Fibroblast of skin of left quadriceps (primary cell): Measurements from ENCODE around the gene ARFGEF2.
"Not testable (repeated sequence)": the region's sequence is repeated elsewhere in the genome, so short reads cannot be mapped to it uniquely, and the experiment has no call there.

Experiments
- DNase-seq, 2 experiments: peaks; one replicate each; pipeline ENCODE4 v3.0.0-alpha.2; 2013; ENCODE audit warnings: low read depth in 2 of 2

ARFGEF2 gene

DNA sequence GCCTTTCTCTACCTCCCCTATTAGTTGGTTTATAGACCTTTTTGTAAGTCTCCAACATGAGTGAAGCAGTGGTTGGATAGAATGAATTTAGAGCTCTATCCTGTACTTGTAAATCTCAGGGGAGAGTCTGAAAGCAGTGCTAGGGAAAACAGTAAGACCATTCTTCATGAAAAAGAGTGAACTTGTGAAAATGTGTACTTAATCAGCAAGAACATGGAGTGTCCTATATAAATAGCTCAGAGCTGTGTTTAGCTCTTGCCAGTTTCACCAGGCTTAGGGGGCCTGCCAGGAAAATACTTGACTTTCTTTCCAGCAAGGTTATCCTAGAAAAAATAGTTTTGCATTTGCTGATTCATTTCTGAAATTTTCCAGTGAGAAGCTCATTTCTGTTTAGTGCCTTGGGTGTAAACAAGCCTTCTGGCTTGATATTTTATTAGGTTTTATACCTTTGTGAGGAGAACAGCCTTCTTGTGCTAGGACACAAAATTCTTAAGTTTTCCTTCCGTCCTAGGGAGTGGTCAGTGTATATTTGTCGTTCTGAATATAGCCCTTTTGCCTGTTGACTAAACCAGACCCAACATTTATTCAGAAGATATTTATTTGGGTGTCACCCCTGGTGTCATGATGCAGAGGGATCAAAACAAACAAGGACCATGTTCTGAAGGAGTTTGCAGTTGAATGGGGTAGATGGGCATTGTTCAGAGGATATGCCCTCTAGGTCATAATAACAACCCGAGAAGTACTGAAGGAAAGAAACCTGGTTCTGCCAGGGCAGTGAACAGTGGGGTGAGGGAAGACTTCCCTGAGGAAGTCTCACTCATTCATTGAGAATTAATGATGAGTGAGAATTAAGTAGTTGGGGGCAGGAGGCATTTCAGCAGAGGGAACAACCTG is 7.6 kb downstream of the ARFGEF2 start:
- DNase-seq: peak; percentile 25 to 28

DNA sequence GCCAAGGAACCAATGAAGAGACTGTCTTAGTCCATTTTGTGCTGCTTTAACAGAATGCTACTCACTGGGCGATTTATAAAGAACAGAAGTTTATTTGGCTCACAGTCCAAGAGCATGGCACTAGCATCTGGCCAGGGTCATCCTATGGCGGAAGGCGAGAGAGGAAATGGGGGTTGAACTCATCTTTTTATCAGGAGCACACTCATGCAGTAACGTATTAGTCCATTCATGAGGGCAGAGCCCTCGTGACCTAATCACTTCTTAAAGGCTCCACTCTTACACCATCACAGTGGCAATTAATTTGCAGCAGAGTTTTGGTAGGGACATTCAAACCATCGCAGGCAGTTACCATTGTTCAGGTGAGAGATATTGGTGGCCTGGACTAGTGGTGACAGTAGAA is 8.5 kb downstream of the ARFGEF2 start:
- DNase-seq: no peak

DNA sequence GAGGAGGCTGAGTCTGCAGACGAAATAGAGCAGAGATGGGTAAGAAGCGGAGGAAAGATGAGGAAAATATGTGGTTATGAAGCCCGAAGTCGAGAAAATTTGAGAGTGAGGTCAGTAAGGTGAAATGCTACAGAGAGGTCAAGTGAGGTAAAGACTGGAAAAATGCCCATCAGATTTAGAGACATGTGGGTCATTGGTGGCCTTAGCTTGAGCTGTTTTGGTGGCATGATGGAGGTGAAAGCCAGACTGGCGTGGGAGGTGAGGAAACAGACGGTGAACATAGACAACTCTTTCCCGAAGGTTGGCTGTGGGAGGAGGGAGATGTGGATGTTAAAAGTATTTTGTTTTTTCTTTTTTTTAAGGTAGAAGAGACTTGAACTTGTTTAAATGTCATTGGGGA is 9.4 kb downstream of the ARFGEF2 start:
- DNase-seq: no peak

DNA sequence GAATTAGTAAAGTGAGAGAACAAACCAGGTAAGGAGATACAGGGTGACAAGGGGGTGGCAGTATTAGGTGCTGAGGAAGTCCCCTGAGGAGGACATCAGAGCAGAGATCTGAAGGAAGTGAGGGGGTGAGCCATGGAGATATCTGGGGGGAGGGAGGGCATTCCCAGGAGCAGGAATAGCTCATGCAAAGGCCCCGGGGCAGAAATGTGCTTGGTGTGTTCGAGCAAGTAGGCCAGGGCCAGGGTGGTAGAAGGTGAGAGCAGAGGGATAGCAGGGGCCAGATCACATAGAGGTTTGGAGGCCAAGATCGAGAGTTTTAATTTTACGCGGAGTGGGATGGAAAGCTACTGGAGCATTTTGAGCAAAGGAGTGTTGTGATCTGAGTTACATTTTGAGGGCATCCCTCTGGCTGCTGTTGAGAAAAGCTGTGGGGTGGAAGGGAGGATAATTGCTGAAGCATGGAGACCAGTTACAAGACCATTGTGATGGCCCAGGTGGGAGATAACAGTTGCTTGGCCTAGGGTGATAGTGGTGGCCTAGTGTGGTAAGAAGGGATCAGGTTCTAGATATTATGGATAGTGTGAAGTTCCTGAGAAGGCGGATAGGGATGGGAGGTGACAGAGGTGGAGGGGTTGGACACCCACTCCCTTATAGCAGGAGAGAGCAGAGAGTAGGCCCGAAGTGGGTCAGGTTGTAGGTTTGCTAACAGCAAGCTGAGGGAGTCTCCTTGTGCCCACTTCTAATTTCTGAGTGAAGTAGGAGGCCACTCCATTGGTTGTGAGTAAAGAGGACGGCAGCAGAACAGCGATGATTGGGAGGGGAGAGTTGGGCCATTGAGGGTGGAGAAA is 10.2 kb downstream of the ARFGEF2 start:
- no peak for DNase-seq

DNA sequence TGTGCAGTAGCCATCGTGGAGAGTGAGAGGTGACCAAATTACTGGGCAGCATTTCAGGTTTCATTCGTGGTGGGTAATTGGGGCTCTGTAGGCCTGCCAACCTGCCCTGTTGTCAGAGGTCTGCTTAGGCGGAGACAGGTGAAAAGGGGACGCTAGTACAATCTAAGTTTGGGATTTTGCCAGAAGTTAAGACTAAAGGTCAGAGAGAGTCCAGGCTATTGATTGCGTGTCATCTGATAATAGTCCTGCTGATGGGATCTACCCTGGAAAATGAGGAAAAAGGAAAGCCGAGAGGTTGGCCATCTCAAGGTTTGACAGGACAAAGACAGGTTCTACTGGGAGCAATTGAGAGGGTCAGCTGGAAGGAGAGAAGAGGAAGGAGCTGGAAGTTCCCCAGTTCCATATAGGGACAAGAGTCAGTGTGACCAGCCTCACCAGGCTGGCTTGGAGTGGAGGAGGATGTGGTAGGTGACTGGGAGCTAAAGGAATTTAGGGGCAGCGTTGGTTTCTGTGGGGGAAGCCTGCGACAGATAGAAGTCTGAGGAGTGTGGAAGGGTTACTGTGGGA is 10.9 kb downstream of the ARFGEF2 start:
- no peak for DNase-seq

DNA sequence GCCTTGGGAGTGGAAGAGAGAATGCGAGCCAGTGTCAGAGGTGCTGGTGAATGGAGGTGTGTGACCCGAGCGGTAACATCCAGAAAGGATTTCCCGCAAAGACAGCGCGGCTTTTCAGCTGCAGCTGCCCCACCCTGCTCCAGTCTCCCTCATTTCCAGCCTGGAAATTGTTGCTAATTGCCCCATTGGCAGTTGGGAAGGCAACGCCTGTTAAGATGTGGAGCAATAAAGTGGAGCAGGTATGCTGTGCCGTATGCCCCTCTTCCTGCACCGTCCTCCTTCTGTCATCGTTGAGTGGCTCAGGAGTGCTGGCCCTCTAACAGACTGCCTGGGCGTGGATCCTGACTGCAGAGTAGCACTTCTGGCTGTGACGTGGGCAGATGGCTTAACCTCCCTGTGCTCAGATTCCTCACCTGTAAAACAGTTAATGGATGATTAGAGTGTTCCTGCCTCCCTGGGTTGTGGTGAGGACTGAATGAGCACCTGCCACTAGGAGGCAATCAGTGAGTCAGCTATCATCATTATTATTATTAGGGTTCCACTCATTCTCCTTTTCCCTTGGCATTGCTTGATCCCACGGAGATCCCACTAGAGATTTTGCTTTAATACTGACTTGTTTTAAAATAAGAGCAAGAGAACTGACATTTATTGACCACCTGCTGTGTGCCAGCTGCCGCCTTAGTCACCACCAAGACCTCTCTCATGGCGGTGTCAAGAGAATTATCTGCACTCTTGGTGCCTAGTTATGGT is 11.7 kb downstream of the ARFGEF2 start:
- no peak for DNase-seq

DNA sequence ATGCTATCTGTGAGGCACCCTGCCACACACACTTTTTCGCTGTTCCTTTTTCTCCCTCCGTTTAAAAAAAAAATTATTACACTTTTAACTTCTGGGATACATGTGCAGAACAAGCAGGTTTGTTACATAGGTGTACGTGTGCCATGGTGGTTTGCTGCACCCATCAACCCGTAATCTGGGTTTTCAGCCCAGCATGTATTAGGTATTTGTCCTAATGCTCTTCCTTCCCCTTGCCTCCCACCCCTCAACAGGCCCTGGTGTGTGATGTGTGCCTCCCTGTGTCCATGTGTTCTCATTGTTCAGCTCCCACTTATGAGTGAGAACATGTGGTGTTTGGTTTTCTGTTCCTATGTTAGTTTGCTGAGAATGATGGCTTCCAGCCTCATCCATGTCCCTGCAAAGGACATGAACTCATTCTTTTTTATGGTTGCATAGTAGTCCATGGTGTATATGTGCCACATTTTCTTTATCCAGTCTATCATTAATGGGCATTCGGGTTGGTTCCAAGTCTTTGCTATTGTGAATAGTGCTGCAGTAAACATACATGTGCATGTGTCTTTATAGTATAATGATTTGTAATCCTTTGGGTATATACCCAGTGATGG is 12.9 kb downstream of the ARFGEF2 start:
- DNase-seq: not testable (repeated sequence)

DNA sequence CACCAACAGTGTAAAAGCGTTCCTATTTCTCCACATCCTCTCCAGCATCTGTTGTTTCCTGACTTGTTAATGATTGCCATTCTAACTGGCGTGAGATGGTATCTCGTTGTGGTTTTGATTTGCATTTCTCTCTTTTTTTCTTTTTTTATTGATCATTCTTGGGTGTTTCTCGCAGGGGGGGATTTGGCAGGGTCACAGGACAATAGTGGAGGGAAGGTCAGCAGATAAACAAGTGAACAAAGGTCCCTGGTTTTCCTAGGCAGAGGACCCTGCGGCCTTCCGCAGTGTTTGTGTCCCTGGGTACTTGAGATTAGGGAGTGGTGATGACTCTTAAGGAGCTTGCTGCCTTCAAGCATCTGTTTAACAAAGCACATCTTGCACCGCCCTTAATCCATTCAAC is 13.5 kb downstream of the ARFGEF2 start:
- DNase-seq: not testable (repeated sequence)

DNA sequence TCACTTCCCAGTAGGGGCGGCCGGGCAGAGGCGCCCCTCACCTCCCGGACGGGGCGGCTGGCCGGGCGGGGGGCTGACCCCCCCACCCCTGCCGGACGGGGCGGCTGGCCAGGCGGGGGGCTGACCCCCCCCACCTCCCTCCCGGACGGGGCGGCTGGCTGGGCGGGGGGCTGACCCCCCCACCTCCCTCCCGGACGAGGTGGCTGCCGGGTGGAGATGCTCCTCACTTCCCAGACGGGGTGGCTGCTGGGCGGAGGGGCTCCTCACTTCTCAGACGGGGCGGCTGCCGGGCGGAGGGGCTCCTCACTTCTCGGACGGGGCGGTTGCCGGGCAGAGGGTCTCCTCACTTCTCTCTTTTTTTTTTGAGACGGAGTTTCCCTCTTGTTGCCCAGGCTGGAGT is 14.7 kb downstream of the ARFGEF2 start:
- DNase-seq: not testable (repeated sequence)

DNA sequence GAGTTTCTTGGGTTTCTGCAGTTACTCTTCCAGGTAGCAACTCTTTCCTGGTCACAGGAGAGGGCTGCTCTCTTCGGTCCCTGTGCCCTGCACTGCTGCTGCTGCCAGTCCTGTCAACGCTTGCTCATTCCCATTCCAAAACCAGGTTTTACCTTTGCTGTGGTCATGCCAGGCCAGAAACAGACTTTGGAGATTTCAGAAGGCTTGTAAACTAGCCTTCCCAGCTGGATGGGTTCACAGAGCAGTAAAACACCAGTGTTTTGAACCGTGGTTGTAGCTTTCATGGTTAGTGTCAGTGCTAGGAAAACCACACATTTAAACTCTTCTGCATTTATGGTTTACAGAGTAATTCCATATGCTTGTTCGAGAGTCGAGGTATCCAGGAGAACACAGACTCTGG is 16.2 kb downstream of the ARFGEF2 start:
- DNase-seq: no peak

DNA sequence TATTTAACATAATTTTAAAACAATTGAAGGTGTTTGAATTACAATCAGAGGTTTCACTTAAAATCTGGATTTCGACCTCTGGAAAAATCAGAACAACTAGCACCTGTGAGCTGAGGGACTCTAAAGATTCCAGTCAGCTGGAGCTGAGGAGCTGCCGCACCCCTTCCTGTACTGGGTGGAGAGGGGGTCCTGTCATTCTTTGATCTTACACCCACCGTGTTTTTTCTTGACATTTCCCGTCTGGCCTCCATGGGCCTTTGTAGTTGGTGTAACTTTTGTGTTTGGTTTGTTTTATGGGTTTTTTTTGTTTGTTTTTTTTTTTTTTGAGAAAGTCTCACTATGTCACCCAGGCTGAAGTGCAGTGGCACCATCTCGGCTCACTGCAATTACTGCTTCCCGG is 17.2 kb downstream of the ARFGEF2 start:
- no peak for DNase-seq

DNA sequence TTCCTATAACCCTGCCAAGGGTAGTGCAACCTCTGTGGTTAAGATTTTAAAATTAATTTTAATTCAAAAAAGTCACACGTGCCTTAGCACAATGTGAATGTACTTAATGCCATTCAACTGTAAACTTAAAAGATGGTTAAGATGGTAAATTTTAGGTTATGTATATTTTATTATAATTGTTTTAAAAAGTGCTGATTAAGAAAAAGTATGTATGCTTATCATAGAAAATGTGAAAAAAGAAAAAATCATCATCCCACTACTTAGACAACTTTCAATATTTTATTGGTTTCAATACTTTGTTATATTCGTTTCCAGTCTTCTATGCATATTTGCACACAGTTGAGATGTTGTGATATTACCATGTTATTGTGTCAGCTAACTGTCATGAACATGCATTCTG is 18.7 kb downstream of the ARFGEF2 start:
- no peak for DNase-seq

DNA sequence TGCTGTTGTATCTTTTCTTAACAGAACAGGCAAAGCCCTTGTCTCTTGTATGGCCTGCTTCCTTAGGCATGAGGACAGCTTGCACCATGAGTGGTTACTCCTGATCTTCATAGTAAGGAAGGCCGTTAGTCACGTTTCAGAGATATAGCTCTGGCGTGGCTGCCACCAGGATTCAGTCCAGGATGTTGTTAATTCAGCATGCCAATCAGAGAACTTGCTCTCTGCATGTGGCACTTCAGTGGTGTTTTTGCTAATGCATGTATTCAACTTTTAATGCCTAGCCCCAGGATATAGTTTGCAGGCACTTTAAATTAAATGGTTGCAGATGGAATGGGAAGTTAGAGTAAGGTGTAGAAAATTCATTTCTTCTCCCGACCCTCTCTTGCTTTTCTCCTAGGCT is 20.0 kb downstream of the ARFGEF2 start:
- no peak for DNase-seq

DNA sequence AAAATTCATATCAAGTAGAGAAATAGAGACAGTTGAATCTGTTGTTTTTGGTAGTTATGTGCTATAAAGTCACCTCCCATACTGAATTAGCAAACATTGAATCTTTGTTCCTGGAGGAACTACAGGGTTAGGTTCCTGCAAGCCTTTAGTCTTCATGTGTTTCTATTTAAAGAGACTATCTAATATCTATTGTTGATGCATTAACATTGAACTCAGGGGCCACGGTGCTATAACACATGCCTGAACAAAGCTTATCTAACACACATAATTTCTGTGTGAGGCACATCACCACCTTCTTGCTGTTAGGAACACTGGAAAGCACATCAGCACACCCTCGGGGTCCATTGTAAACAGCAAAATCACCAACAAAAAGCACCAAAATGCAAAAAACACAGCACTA is 21.2 kb downstream of the ARFGEF2 start:
- no peak for DNase-seq

DNA sequence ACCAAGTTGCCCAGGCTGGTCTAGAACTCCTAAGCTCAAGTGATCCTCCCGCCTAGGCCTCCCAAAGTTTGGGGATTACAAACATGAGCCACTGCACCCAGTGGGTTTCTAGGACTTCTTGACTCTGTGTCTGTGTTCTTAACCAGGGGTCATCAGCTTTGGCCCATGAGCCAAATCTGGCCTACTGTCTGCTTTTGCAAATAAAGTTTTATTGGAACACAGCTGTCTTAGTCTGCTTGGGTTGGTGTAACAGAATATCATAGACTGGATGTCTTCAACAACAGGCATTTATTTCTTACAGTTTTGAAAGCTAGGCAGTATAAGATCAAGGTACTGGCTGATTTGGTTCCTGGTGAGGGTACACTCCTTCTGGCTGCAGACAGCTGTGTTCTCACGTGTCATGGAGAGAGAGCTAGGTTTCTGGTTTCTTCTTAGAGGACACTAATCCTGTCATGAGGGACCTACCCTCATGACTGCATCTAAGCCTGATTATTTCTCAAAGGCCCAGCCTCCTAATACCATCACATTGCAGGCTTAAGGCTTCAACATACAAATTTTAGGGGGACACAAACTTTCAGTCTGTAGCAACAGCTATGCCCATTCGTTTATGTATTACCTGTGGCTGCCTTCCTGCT is 23.3 kb downstream of the ARFGEF2 start:
- DNase-seq: no peak

DNA sequence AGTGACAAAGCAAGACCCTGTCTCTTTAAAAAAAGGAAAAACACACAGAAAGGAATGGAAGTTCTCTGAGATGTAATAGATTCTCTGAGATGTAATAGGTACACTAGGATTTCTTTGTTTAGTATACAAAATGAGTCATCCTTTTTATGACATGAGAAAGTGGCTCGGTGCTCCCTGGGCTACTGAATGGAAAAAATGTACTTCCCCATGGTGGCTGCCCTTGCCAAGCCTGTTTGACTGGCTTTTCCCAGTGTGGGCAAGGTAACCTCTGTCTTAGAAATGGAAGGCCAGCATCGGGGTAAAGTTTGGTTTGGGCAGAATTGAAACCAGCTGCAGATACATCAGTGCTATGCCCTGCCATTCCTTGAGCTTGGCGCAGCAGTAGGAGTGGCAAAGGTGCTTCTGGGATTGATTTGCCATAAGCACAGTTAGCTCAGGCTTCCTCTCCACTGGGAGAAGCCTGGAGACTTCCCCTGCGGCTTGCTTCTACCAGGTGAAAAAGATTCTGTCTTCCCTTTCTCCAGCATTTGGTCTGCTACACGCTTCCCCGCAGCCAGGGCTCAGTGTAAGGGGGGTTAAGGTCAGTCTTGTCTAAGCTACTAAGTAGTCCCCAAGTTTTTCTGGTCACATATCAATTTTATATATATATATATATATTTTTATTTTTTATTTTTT is 24.5 kb downstream of the ARFGEF2 start:
- no peak for DNase-seq

DNA sequence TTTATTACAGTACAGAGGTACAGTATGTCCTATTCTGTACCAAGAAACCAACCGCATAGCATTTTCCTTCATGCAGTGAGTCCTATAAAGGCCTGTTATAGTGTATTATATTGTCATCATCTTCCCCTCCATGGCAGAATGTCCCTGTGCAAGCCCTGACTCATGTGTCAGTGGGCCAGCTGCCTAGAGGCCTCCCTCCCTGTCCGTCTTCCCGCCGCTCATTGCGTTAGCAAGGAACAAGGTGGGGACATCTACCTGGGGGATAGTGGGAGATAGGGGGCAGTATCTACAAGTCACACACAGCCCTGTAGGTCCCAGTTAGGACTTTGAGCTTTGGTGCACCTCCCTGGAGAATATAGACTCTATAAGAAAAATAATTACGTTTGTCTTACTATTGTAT is 27.1 kb downstream of the ARFGEF2 start:
- DNase-seq: no peak

DNA sequence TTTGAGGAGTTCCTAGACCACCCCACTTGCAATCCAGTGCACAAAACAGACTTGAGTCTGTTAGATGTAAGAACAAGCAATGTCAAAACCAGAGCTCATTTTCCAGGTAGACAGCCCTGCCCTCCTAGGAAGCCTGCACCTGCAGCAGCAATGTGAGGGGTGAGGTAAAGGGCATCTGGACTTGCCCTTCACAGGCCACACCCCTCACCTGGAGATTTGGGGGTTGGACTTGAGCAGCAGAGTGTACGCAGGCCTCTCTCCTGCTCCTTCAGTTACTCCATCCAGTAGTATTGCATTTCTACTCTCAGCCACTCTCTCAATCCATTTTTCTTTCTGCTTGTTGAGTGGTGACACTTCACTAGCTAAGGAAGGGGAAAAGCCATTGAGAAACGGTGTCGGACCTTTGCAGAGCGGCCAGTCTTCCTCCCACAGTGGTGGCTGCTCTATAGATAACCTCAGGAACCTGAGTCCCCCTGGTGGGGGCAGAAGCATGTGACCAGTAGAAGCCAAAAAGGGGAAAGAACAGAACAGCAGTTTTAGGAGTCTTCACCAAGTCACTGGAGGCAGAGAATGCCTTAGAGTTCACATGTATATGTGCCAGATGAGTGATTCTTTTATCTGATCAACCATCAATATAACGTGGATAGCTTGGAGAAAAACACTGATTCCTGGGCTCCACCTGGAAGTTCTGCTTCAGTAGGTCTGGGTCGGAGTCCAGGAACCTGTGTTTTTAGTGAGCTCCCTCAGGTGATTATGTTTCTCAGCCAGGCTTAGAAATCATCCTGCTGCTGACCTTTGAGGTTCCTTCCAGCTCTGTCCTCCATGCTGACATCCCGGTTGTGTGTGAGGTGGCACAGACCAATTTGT is 28.0 kb downstream of the ARFGEF2 start:
- DNase-seq: no peak

DNA sequence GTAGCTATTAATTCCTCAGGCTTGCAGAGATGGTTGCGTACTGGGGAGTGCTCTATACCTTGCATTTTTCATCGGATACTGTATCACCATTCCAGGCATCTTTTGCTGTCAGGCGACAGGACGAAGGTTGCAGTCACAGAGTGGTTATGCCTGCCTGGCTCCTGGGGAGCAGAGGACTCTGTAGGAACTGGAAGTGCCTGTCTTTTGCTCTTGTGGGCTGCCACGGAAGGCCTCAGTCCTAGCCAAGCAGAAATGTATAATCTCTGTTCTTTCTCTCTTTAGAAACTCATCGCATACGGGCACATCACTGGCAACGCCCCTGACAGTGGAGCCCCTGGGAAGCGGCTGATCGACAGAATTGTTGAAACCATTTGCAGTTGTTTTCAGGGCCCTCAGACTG is 29.5 kb downstream of the ARFGEF2 start:
- no peak for DNase-seq
